ENCODE results near the gene PTPRG.

The PTPRG gene

GRCh38 chr3:61563313-61564271 is 2.2 kb downstream of the PTPRG start:
- DNase-seq = no peak

GRCh38 chr3:61564395-61565059 is 3.2 kb downstream of the PTPRG start:
- DNase-seq = no peak

GRCh38 chr3:61565569-61565968 is 4.2 kb downstream of the PTPRG start:
- no peak for DNase-seq

GRCh38 chr3:61568127-61568526 is 6.8 kb downstream of the PTPRG start:
- no peak for DNase-seq

- DNase-seq = no peak
These were observed 8.6 kb downstream of the PTPRG start for GRCh38 chr3:61569856-61570580.

- DNase-seq = no peak
These were observed 9.4 kb downstream of the PTPRG start for GRCh38 chr3:61570813-61571212.

GRCh38 chr3:61571516-61572336 is 10.4 kb downstream of the PTPRG start:
- no peak for DNase-seq

- DNase-seq = no peak
These were observed 11.5 kb downstream of the PTPRG start for GRCh38 chr3:61572879-61573278.

GRCh38 chr3:61573441-61573840 is 12.1 kb downstream of the PTPRG start:
- no peak for DNase-seq

- no peak for DNase-seq
These were observed 13.5 kb downstream of the PTPRG start for GRCh38 chr3:61574854-61575253.

GRCh38 chr3:61575893-61576292 is 14.5 kb downstream of the PTPRG start:
- no peak for DNase-seq

GRCh38 chr3:61577760-61578159 is 16.4 kb downstream of the PTPRG start:
- DNase-seq = no peak

GRCh38 chr3:61578667-61579367 is 17.4 kb downstream of the PTPRG start:
- DNase-seq = no peak

GRCh38 chr3:61579685-61580084 is 18.3 kb downstream of the PTPRG start:
- DNase-seq = no peak

GRCh38 chr3:61580982-61581643 is 19.7 kb downstream of the PTPRG start:
- DNase-seq = no peak

- no peak for DNase-seq
These were observed 20.9 kb downstream of the PTPRG start for GRCh38 chr3:61582287-61582686.

GRCh38 chr3:61582846-61583245 is 21.5 kb downstream of the PTPRG start:
- DNase-seq = no peak

- DNase-seq = no peak
These were observed 22.8 kb downstream of the PTPRG start for GRCh38 chr3:61583890-61584875.

GRCh38 chr3:61589856-61590255 is 28.5 kb downstream of the PTPRG start:
- no peak for DNase-seq

GRCh38 chr3:61591300-61591699 is 29.9 kb downstream of the PTPRG start:
- no peak for DNase-seq

Data from CD4-positive, alpha-beta T cell treated with Interleukin-4 for 4 hours (primary cell).